Stomach (tissue), 9 donors: Measurements from ENCODE around the gene SLC25A1. TPM values are rescaled to one million over a fixed set of nuclear protein-coding genes. Genes with fewer than 3 reads are reported as not detected.
A peak's percentile ranks its signal among the peaks of the same experiment; 100 is the strongest.

Experiments used
- DNase-seq, 2 donors: peaks; one replicate each; pipeline versions ENCODE4 v3.0.0 to v3.0.0-alpha.2; 2013 to 2019
- H3K27ac ChIP-seq, 5 donors: fragments of 200-600 bp in 4 of 5; sonication (generic) in 4 of 5; one replicate each; pipeline ENCODE4 v1.5.1; 2013 to 2019; ENCODE audit warnings: mild to moderate bottlenecking in 1 of 5, moderate library complexity in 1 of 5
- H3K27me3 ChIP-seq, 3 donors: fragments of 200-600 bp; sonication (generic); one replicate each; pipeline ENCODE4 v1.5.1; 2017 to 2019; ENCODE audit warnings: mixed run types in 1 of 3
- H3K36me3 ChIP-seq, 4 donors: fragments of 200-600 bp; sonication (generic); 1 replicate in 3 of 4; 2 replicates in 1 of 4; pipeline ENCODE4 v1.5.1; 2016 to 2019
- H3K4me1 ChIP-seq, 4 donors: fragments of 200-600 bp; sonication (generic); one replicate each; pipeline ENCODE4 v1.5.1; 2016 to 2019
- H3K4me3 ChIP-seq, 4 donors: fragments of 200-600 bp; sonication (generic) in 3 of 4; one replicate each; pipeline ENCODE4 v1.5.1; 2016 to 2019; ENCODE audit warnings: mild to moderate bottlenecking in 1 of 4
- H3K9me3 ChIP-seq, 4 donors: fragments of 200-600 bp; sonication (generic); one replicate each; pipeline ENCODE4 v1.5.1; 2016 to 2019
- CTCF ChIP-seq, 7 experiments: fragments of 450-650 bp in 4 of 7; fragments of 200-600 bp in 3 of 7; sonication (generic) in 3 of 7; IDR thresholded peaks; one replicate each; pipeline ENCODE4 v1.5.1; 2016 to 2019; ENCODE audit warnings: antibody characterized with exemption in 7 of 7, control low read depth in 2 of 7, mild to moderate bottlenecking in 1 of 7
- EP300 ChIP-seq: sonication (generic); formaldehyde crosslinking; IDR thresholded peaks from one replicate; pipeline ENCODE4 v1.6.1; 2017; ENCODE audit warnings: antibody characterized with exemption
- POLR2A ChIP-seq, 4 donors: fragments of 450-650 bp; IDR thresholded peaks; one replicate each; pipeline ENCODE4 v1.6.1; 2016; ENCODE audit warnings: antibody characterized with exemption in 4 of 4, control low read depth in 2 of 4, mild to moderate bottlenecking in 1 of 4, moderate library complexity in 1 of 4
- POLR2AphosphoS5 ChIP-seq, 3 donors: sonication (generic); formaldehyde crosslinking; IDR thresholded peaks; one replicate each; pipeline ENCODE4 v1.6.1; 2016; ENCODE audit warnings: antibody characterized with exemption in 3 of 3
- WGBS, 5 donors: extraction: QIAGEN DNeasy Blood & Tissue Kit in 3 of 5; methylation state at CpG; one replicate each; pipeline versions ENCODE4 v1.1.5 to v1.1.7; 2013 to 2018; 5-methylcytosine and 5-hydroxymethylcytosine counted together
- intact Hi-C: fragments of 100-400 bp; cut with DNase I; formaldehyde crosslinking; loops from one replicate; pipeline ENCODE4 v1.15.1; 2023; ENCODE audit warnings: low total_unique reads
- polyA plus RNA-seq, 3 donors: library from polyadenylated mRNA; stranded (reverse); fragments of 200-250 nt; gene quantifications; one replicate each; pipeline ENCODE4 v1.2.3, GENCODE V29; 2013
- total RNA-seq, 5 donors: library from RNA; depleted of rRNA; stranded (reverse); fragments of >200 nt; gene quantifications; one replicate each; pipeline versions ENCODE4 v1.1.0 to v1.2.3, GENCODE V29; 2014 to 2016
- donor health status: healthy with polysubstance abuse.
- donor health status: Bipolar disorder and iron deficiency.
- donor health status: healthy.

The SLC25A1 gene
- total and polyA plus RNA-seq, 8 donors, result 1.2 to 165 (median 54.3) TPM

- TF ChIP-seq POLR2A (IDR thresholded peaks at IDR 0.05), result no peak
- no peak for TF ChIP-seq EP300
- TF ChIP-seq CTCF (IDR thresholded peaks at IDR 0.05), result no peak
- TF ChIP-seq POLR2AphosphoS5 (IDR thresholded peaks at IDR 0.05), result no peak
- 0 to 2% (median 0%) methylated on average over 5 to 80 of the region's 80 CpGs for WGBS, 5 donors
- intact Hi-C loops, result no loop called here
Observed at GRCh38 chr22:19178065-19178656, 375 bp downstream of the SLC25A1 start.

GRCh38 chr22:19177164-19178064, 1.1 kb downstream of the SLC25A1 start:
- H3K4me3 ChIP-seq, result peak overlapping the region; percentile 91 to 96 (median 94)
- H3K27me3 ChIP-seq, result no peaks in the 10 kb centered on the region
- 16 to 55% (median 25%) methylated on average over 15 to 55 of the region's 55 CpGs for WGBS, 5 donors
- intact Hi-C loops, result no loop called here
- no peaks in the 10 kb centered on the region for H3K9me3 ChIP-seq
- TF ChIP-seq POLR2AphosphoS5 (IDR thresholded peaks at IDR 0.05) (no peak), EP300 (no peak), CTCF (IDR thresholded peaks at IDR 0.05) (no peak), POLR2A (IDR thresholded peaks at IDR 0.05) (no peak)
- H3K4me1 ChIP-seq, result peaks cover 54 to 68% (median 64%) of the 10 kb centered on the region in 4 donors
- no peak for DNase-seq
- peak overlapping the region; percentile 92 to 98 (median 94) for H3K27ac ChIP-seq
- peaks cover 0 to 4% (median 2%) of the 10 kb centered on the region in 4 donors for H3K36me3 ChIP-seq

More at GRCh38 chr22:19178065-19178656, 375 bp downstream of the SLC25A1 start:
- peak; percentile 60 to 84 for DNase-seq
- Histone ChIP-seq H3K4me1 (peaks cover 47 to 60% (median 56%) of the 10 kb centered on the region in 4 donors), H3K36me3 (peaks cover 0 to 4% (median 2%) of the 10 kb centered on the region in 4 donors), H3K27me3 (no peaks in the 10 kb centered on the region), H3K4me3 (peak overlapping the region; percentile 91 to 96 (median 94)), H3K27ac (peak overlapping the region; percentile 92 to 98 (median 94)), H3K9me3 (no peaks in the 10 kb centered on the region)

GRCh38 chr22:19176732-19177131, 1.8 kb downstream of the SLC25A1 start:
- Histone ChIP-seq H3K27me3 (no peaks in the 10 kb centered on the region), H3K4me3 (no peak overlapping the region), H3K9me3 (no peaks in the 10 kb centered on the region), H3K27ac (no peak overlapping the region), H3K4me1 (peaks cover 58 to 73% (median 71%) of the 10 kb centered on the region in 4 donors), H3K36me3 (peaks cover 0 to 4% (median 2%) of the 10 kb centered on the region in 4 donors)
- 72 to 85% (median 75%) methylated on average over 7 to 12 of the region's 12 CpGs for WGBS, 5 donors
- no peak for TF ChIP-seq POLR2A (IDR thresholded peaks at IDR 0.05)
- no peak for TF ChIP-seq EP300
- TF ChIP-seq POLR2AphosphoS5 (IDR thresholded peaks at IDR 0.05), result no peak
- TF ChIP-seq CTCF (IDR thresholded peaks at IDR 0.05), result no peak
- no peak for DNase-seq
- intact Hi-C loops, result no loop called here

GRCh38 chr22:19176175-19176643, 2.3 kb downstream of the SLC25A1 start:
- no peak for DNase-seq
- H3K27me3 ChIP-seq, result no peaks in the 10 kb centered on the region
- no peak for TF ChIP-seq POLR2A (IDR thresholded peaks at IDR 0.05)
- TF ChIP-seq POLR2AphosphoS5 (IDR thresholded peaks at IDR 0.05), result no peak
- TF ChIP-seq EP300, result no peak
- TF ChIP-seq CTCF (IDR thresholded peaks at IDR 0.05), result no peak
- intact Hi-C loops, result no loop called here
- H3K4me3 ChIP-seq, result no peak overlapping the region
- peaks cover 58 to 73% (median 71%) of the 10 kb centered on the region in 4 donors for H3K4me1 ChIP-seq
- peaks cover 0 to 4% (median 2%) of the 10 kb centered on the region in 4 donors for H3K36me3 ChIP-seq
- no peaks in the 10 kb centered on the region for H3K9me3 ChIP-seq
- peak overlapping the region in 1 of 5 donors; percentile 8 for H3K27ac ChIP-seq
- 61 to 76% (median 63%) methylated on average over 10 to 12 of the region's 12 CpGs for WGBS, 5 donors
